GM21423 (cell line): ENCODE data around the gene CSK.
"Not testable (repeated sequence)": the region's sequence is repeated elsewhere in the genome, so short reads cannot be mapped to it uniquely, and the experiment has no call there.

Experiments
- ATAC-seq: cut with Tn5 transposase; IDR thresholded peaks from one replicate; pipeline ENCODE4 v1.9.1; 2021; ENCODE audit warnings: mild to moderate bottlenecking, moderate library complexity; ENCODE audit not compliant: unreplicated experiment

The CSK gene

GRCh38 chr15:74781431-74782258 is at the start of gene CSK:
TSS of gene CSK (plus strand) at chr15:74782080. CDS start at chr15:74798298, 16,218 bp downstream.
- ATAC-seq = no peak

DNA sequence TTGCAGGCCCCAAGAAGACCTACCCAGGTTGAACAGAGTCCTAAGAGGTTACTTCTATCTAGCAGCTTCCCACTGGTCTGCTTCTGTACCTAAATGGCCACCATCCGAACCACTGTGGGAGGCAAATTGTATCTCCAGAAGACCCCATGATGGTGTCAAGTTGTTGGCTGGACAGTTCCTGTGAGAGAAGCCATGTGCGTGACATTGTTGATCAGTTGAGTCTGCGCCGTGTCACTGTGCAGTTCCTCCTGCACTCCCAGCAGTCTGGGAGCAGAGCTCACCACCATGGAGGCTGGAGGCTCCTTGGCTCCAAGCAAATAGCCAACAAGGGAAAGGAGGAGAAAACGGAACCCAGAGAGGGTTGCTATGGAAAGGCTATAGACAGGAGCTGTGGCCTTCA is 49.0 kb upstream of the CSK start:
- ATAC-seq = no peak

- ATAC-seq = no peak
These were observed 48.6 kb upstream of the CSK start for GRCh38 chr15:74733269-74733668.

- no peak for ATAC-seq
These were observed 46.6 kb upstream of the CSK start for GRCh38 chr15:74735305-74735704.

GRCh38 chr15:74738239-74738638 is 43.6 kb upstream of the CSK start:
- ATAC-seq = not testable (repeated sequence)

- ATAC-seq = no peak
These were observed 39.5 kb upstream of the CSK start for GRCh38 chr15:74742422-74742821.

- ATAC-seq = no peak
These were observed 35.5 kb upstream of the CSK start for GRCh38 chr15:74746389-74746788.

GRCh38 chr15:74748322-74748946 is 33.4 kb upstream of the CSK start, which contains the start of gene CYP1A2:
TSS of gene CYP1A2 (plus strand) at chr15:74748845. CDS start at chr15:74749739, 894 bp downstream.
- ATAC-seq = no peak

DNA sequence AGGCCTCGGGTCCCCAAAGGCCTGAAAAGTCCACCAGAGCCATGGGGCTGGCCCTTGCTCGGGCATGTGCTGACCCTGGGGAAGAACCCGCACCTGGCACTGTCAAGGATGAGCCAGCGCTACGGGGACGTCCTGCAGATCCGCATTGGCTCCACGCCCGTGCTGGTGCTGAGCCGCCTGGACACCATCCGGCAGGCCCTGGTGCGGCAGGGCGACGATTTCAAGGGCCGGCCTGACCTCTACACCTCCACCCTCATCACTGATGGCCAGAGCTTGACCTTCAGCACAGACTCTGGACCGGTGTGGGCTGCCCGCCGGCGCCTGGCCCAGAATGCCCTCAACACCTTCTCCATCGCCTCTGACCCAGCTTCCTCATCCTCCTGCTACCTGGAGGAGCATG is 32.0 kb upstream of the CSK start:
- no peak for ATAC-seq

DNA sequence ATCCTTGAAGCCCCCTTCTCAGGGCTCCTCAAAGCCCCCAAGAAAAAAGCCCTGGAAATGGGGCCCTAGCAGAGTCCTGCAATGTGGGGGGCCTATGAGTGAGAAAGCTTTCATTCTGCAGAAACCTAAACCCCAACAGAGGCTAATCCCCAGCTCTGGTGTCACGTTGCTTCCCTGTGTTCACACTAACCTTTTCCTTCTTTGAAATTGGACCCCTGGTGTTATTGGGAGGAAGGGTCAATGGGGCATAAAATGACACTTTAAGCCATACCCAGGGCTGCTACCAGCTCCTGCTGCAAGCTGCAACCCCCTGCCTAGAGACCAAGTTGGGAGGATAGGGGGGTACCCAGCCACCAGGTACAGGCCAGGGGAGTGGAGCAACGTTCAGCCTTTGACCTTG is 31.1 kb upstream of the CSK start:
- no peak for ATAC-seq

DNA sequence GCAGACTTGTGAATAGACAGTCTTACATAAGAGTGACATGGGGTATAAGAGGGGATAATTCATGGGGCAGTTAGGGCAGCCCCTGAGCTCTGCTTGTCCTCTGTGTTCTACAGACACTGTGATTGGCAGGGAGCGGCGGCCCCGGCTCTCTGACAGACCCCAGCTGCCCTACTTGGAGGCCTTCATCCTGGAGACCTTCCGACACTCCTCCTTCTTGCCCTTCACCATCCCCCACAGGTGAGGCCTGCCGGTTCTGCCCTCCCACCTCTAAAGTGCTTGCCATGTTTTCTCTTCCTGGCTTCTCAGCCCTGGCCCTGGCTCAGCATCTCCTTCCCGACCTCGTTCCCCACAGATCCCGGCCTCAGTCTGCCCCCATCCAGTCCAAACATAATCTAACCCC is 29.9 kb upstream of the CSK start:
- no peak for ATAC-seq

- no peak for ATAC-seq
These were observed 29.3 kb upstream of the CSK start for GRCh38 chr15:74752531-74752930.

GRCh38 chr15:74754593-74755215 is 27.2 kb upstream of the CSK start:
- no peak for ATAC-seq

- ATAC-seq = no peak
These were observed 23.1 kb upstream of the CSK start for GRCh38 chr15:74758736-74759135.

- no peak for ATAC-seq
These were observed 19.1 kb upstream of the CSK start for GRCh38 chr15:74762791-74763150.

GRCh38 chr15:74763416-74763815 is 18.5 kb upstream of the CSK start:
- ATAC-seq = no peak

DNA sequence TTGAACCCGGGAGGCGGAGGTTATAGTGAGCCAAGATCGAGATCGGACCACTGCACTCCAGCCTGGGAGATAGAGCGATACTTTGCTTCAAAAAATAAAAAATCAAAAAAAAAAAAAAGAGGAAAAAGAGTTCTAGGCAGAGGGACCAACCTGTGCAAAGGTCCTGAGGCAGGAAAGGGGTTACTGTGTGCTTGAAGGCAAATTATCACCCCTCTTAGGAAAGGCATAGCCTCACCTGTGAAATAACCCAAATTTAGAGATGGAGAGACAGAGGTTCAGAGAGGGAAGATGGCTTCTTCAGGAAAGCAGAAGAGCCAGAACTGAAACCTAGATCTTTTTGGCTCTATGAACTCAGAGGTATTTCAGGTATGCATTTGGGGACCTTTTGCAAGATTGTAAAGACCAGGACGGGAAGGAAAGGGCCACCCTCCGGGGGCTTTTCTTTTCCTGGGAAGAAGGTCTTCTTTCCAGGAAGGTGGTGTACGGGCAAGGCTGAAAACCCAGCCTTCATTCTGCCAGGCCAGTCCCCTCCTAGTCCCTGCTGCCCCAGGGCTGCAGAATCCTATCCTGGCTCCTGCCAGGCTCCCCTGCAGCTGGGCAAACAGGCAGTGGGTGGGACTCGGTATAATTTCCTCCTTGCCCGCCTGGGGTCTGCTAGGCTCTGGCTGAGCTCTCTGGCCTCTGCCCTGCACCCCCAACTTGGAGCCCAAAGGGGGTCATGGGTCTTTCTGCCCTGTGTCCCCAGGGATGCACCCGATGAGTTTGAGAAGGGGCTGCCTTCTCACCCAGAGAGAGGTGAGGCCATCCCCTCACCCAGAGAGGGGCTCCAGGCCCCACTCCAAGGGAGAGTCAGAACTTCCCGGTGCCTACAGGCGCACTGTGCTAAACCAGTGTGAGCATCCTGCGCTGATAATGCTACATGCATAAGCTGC is 14.4 kb upstream of the CSK start:
- no peak for ATAC-seq

GRCh38 chr15:74768099-74768770 is 13.6 kb upstream of the CSK start:
- no peak for ATAC-seq

DNA sequence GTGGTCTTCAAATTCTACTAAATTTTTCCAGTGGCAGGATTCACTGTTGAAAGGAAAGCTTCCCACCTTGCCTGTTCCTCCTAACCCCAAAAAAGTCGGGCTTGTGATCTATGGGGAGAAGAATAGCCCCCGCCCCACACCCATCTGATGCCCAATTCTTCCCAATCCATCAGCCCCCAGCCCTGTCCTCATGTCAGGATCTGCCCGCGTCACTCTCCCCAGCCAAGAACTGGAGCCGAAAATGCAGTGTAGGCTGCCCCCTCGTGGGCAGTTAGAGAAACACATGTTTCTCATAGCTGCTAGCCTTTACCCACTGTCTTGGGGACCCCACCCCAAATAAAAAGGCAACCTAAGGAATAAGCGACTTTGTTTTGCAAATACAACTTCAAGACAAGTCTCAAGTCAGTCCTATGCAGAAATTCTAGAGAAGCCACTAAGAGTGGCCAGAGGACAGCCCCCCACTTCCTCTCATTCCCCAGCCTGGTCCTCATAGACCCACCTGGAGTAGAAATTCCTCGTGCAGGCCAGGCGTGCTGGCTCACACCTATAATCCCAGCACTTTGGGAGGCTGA is 13.0 kb upstream of the CSK start:
- ATAC-seq = no peak

DNA sequence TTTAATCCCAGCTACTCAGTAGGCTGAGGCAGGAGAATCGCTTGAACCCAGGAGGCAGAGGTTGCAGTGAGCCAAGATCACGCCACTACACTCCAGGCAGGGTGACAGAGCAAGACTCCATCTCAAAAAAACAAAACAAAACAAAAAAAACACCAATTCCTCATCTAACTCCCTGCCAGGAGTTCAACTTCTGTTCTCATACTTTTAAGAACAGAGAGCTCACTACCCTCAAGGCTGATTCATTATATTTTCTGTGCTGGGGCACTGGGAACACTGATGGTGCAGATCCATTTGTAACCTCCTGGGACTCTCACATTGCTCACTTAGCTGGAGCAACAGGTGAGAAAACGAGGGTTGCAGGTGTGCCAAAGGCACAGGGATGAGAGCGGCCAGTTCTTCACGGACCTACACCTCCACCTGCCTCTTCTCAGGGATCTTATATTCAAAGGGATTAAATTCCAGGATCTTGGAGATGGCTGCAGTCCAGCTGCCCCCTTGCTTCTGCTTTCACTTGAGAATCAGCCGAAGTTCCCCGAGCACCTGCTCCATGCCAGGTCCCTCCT is 12.3 kb upstream of the CSK start:
- no peak for ATAC-seq
